PC-9 (cell line): ENCODE results near the gene SLC35E3. TPM values are rescaled to one million over a fixed set of nuclear protein-coding genes. Genes with fewer than 3 reads are reported as not detected.

ENCODE experiments used
- BruUV-seq: library from RNA; stranded (reverse); fragments of 400-500 nt; replicated peaks from 2 replicates; lab custom pipeline; 2021; lab: Mats Ljungman, UMichigan
- CTCF ChIA-PET: fragments of 300-600 bp; sonication (Branson Sonifier 250); formaldehyde crosslinking; loops from one replicate; lab custom pipeline; 2022; ENCODE audit warnings: antibody characterized with exemption; lab: Charles Lee
- POLR2A ChIA-PET: fragments of 300-600 bp; sonication (Branson Sonifier 250); formaldehyde crosslinking; loops from one replicate; lab custom pipeline; 2022; ENCODE audit warnings: antibody characterized with exemption; ENCODE audit not compliant: unreplicated experiment; lab: Charles Lee
- DNase-seq, 2 experiments: peaks; one replicate each; pipeline versions ENCODE4 v3.0.0 to v3.0.0-alpha.2; 2015 to 2022; ENCODE audit warnings: mixed read lengths in 1 of 2
- H2AFZ ChIP-seq: fragments of 200-600 bp; sonication (generic); 2 replicates; pipeline ENCODE4 v1.8.1; 2017; ENCODE audit warnings: antibody characterized with exemption
- H3F3A ChIP-seq: fragments of 200-600 bp; sonication (generic); 2 replicates; pipeline ENCODE4 v1.8.1; 2017; ENCODE audit warnings: antibody characterized with exemption, mild to moderate bottlenecking, low read depth; ENCODE audit not compliant: insufficient read depth
- H3K27ac ChIP-seq: fragments of 200-600 bp; sonication (generic); 2 replicates; pipeline ENCODE4 v1.6.1; 2016; ENCODE audit warnings: mixed run types
- H3K27me3 ChIP-seq: fragments of 200-600 bp; sonication (generic); 2 replicates; pipeline ENCODE4 v1.6.1; 2016; ENCODE audit warnings: low read depth, mixed run types; ENCODE audit not compliant: insufficient read depth
- H3K36me3 ChIP-seq: fragments of 200-600 bp; sonication (generic); 2 replicates; pipeline ENCODE4 v1.6.1; 2016; ENCODE audit warnings: low read depth, mixed run types
- H3K4me1 ChIP-seq: fragments of 200-600 bp; sonication (generic); replicated peaks from 2 replicates; pipeline ENCODE4 v1.6.1; 2016; ENCODE audit warnings: mixed run types; ENCODE audit not compliant: insufficient read depth
- H3K4me2 ChIP-seq: fragments of 200-600 bp; sonication (generic); 2 replicates; pipeline ENCODE4 v1.6.1; 2017; ENCODE audit warnings: mixed run types
- H3K4me3 ChIP-seq: fragments of 200-600 bp; sonication (generic); 2 replicates; pipeline ENCODE4 v1.6.1; 2016; ENCODE audit warnings: mixed run types
- H3K79me2 ChIP-seq: fragments of 200-600 bp; sonication (generic); 2 replicates; pipeline ENCODE4 v1.6.1; 2017; ENCODE audit warnings: low read depth, mixed run types
- H3K9me2 ChIP-seq: fragments of 200-600 bp; sonication (generic); 2 replicates; pipeline ENCODE4 v1.8.1; 2017; ENCODE audit warnings: mild to moderate bottlenecking; ENCODE audit not compliant: insufficient read depth
- H3K9me3 ChIP-seq: fragments of 200-600 bp; sonication (generic); 2 replicates; pipeline ENCODE4 v1.8.1; 2016; ENCODE audit warnings: low read depth; ENCODE audit not compliant: insufficient read depth
- H4K20me1 ChIP-seq: fragments of 200-600 bp; sonication (generic); 2 replicates; pipeline ENCODE4 v1.8.1; 2017; ENCODE audit not compliant: insufficient read depth
- EZH2 ChIP-seq: fragments of 200-600 bp; sonication (generic); IDR thresholded peaks from 2 replicates; pipeline ENCODE4 v1.8.0; 2017; ENCODE audit warnings: antibody characterized with exemption, low read depth
- intact Hi-C: fragments of 100-400 bp; cut with micrococcal nuclease; formaldehyde crosslinking; loops from one replicate; pipeline ENCODE4 v1.10.0; 2022; ENCODE audit not compliant: unreplicated experiment
- total RNA-seq: library from RNA; stranded (reverse); gene quantifications from 2 replicates; pipeline ENCODE4 v1.2.3, GENCODE V29; 2021
- TF ChIP-seq, protein P1 (sequence below): fragments of 200-600 bp; sonication (generic); conservative IDR thresholded peaks from 2 replicates; pipeline ENCODE4 v1.6.1; 2017; ENCODE audit warnings: mixed run types, antibody characterized with exemption, mild to moderate bottlenecking, moderate library complexity

The SLC35E3 gene
- total RNA-seq, 1 experiment from 2014 or later = 10.7 TPM

GRCh38 chr12:68761901-68762630 is 16.1 kb downstream of the SLC35E3 start:
- ChIA-PET CTCF (no interaction called here), POLR2A (interaction anchor here (0.6 kb wide), 1 partner anchor 39 kb away, joined by 5 read pairs; no protein-coding TSS in a partner anchor)
- H2AFZ ChIP-seq = no peak overlapping the region
- no peak for DNase-seq
- no peak overlapping the region for H3K4me2 ChIP-seq
- no peaks in the 10 kb centered on the region for H3K9me3 ChIP-seq
- H3F3A ChIP-seq = no peaks in the 10 kb centered on the region
- TF ChIP-seq, protein P1, sequence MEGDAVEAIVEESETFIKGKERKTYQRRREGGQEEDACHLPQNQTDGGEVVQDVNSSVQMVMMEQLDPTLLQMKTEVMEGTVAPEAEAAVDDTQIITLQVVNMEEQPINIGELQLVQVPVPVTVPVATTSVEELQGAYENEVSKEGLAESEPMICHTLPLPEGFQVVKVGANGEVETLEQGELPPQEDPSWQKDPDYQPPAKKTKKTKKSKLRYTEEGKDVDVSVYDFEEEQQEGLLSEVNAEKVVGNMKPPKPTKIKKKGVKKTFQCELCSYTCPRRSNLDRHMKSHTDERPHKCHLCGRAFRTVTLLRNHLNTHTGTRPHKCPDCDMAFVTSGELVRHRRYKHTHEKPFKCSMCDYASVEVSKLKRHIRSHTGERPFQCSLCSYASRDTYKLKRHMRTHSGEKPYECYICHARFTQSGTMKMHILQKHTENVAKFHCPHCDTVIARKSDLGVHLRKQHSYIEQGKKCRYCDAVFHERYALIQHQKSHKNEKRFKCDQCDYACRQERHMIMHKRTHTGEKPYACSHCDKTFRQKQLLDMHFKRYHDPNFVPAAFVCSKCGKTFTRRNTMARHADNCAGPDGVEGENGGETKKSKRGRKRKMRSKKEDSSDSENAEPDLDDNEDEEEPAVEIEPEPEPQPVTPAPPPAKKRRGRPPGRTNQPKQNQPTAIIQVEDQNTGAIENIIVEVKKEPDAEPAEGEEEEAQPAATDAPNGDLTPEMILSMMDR = no peak
- no peak for TF ChIP-seq EZH2
- no peaks in the 10 kb centered on the region for H3K36me3 ChIP-seq
- H3K27ac ChIP-seq = no peak overlapping the region
- no peaks in the 10 kb centered on the region for H3K27me3 ChIP-seq
- H3K4me1 ChIP-seq = no peaks in the 10 kb centered on the region
- intact Hi-C loops = no loop called here
- H3K79me2 ChIP-seq = no peaks in the 10 kb centered on the region
- no peaks in the 10 kb centered on the region for H4K20me1 ChIP-seq
- H3K9me2 ChIP-seq = no peaks in the 10 kb centered on the region; the same call in 1 of the 2 replicates
- no peak overlapping the region for H3K4me3 ChIP-seq
- no TSS peak for BruUV-seq

- Histone ChIP-seq H3K9me2 (no peaks in the 10 kb centered on the region; the same call in 1 of the 2 replicates), H3K4me2 (no peak overlapping the region), H3F3A (no peaks in the 10 kb centered on the region), H4K20me1 (no peaks in the 10 kb centered on the region), H2AFZ (no peak overlapping the region), H3K36me3 (no peaks in the 10 kb centered on the region), H3K9me3 (no peaks in the 10 kb centered on the region), H3K4me3 (no peak overlapping the region), H3K4me1 (no peaks in the 10 kb centered on the region), H3K79me2 (no peaks in the 10 kb centered on the region), H3K27ac (no peak overlapping the region), H3K27me3 (no peaks in the 10 kb centered on the region)
- no TSS peak for BruUV-seq
- POLR2A ChIA-PET = interaction anchor here (0.6 kb wide), 1 partner anchor 39 kb away, joined by 5 read pairs; no protein-coding TSS in a partner anchor
- intact Hi-C loops = no loop called here
- no peak for DNase-seq
- CTCF ChIA-PET = no interaction called here
- TF ChIP-seq, protein P1 = no peak
- no peak for TF ChIP-seq EZH2
These were observed 16.7 kb downstream of the SLC35E3 start for GRCh38 chr12:68762691-68763090.

- Histone ChIP-seq H3K4me1 (no peaks in the 10 kb centered on the region), H3K4me2 (no peak overlapping the region), H3K79me2 (no peaks in the 10 kb centered on the region), H3K36me3 (no peaks in the 10 kb centered on the region), H4K20me1 (no peaks in the 10 kb centered on the region), H3K27me3 (no peaks in the 10 kb centered on the region), H3K4me3 (no peak overlapping the region), H3K9me2 (no peaks in the 10 kb centered on the region; the same call in 1 of the 2 replicates), H3K9me3 (no peaks in the 10 kb centered on the region), H3F3A (no peaks in the 10 kb centered on the region), H2AFZ (no peak overlapping the region), H3K27ac (no peak overlapping the region)
- intact Hi-C loops = no loop called here
- ChIA-PET CTCF (no interaction called here), POLR2A (no interaction called here)
- BruUV-seq = no TSS peak
- TF ChIP-seq EZH2 = no peak
- TF ChIP-seq, protein P1 = no peak
- DNase-seq = no peak
These were observed 19.7 kb downstream of the SLC35E3 start for GRCh38 chr12:68765696-68766095.
